NCI-H187 treated with DMSO at 0.1 percent for 48 hours (cell line): ENCODE measurements around the gene OR2T29.
"Not testable (repeated sequence)": the region's sequence is repeated elsewhere in the genome, so short reads cannot be mapped to it uniquely, and the experiment has no call there.

Source experiments
- DNase-seq: peaks from one replicate; lab custom pipeline; 2025; lab: John Stamatoyannopoulos, UW

OR2T29 gene

GRCh38 chr1:248562672-248563071, at the start of gene OR2T29:
Gene OR2T29, minus strand, starts transcription at chr1:248562772. Its CDS starts 3,281 bp downstream, at chr1:248559491.
- not testable (repeated sequence) for DNase-seq

GRCh38 chr1:248611883-248612414, 49.4 kb upstream of the OR2T29 start:
- DNase-seq: no peak

- DNase-seq: no peak
Measured at GRCh38 chr1:248610301-248610700, 47.7 kb upstream of the OR2T29 start.

GRCh38 chr1:248599396-248599795, 36.8 kb upstream of the OR2T29 start:
- no peak for DNase-seq

GRCh38 chr1:248597589-248597988, 35.0 kb upstream of the OR2T29 start, which contains the start of gene OR2T10:
Gene OR2T10, minus strand, starts transcription at chr1:248597700. Its CDS starts 3,932 bp downstream, at chr1:248593768.
- DNase-seq: no peak

- no peak for DNase-seq
Measured at GRCh38 chr1:248596615-248597014, 34.0 kb upstream of the OR2T29 start.

- DNase-seq: no peak
Measured at GRCh38 chr1:248593226-248593625, 30.7 kb upstream of the OR2T29 start.

GRCh38 chr1:248592655-248593054, 30.1 kb upstream of the OR2T29 start:
- DNase-seq: no peak

GRCh38 chr1:248590055-248590454, 27.5 kb upstream of the OR2T29 start:
- no peak for DNase-seq

GRCh38 chr1:248589334-248589733, 26.8 kb upstream of the OR2T29 start:
- no peak for DNase-seq

- no peak for DNase-seq
Measured at GRCh38 chr1:248585266-248585665, 22.7 kb upstream of the OR2T29 start.

GRCh38 chr1:248576260-248576980, 13.8 kb upstream of the OR2T29 start:
- no peak for DNase-seq

- DNase-seq: not testable (repeated sequence)
Measured at GRCh38 chr1:248574657-248575056, 12.1 kb upstream of the OR2T29 start, which contains the start of gene OR2T34. Gene OR2T34, minus strand, starts transcription at chr1:248574757. Its CDS starts 0 bp downstream, at chr1:248574757.

GRCh38 chr1:248573856-248574255, 11.3 kb upstream of the OR2T29 start:
- DNase-seq: not testable (repeated sequence)

GRCh38 chr1:248572049-248572448, 9.5 kb upstream of the OR2T29 start:
- not testable (repeated sequence) for DNase-seq

- not testable (repeated sequence) for DNase-seq
Measured at GRCh38 chr1:248570811-248571210, 8.2 kb upstream of the OR2T29 start.

- DNase-seq: not testable (repeated sequence)
Measured at GRCh38 chr1:248569049-248569448, 6.5 kb upstream of the OR2T29 start.

GRCh38 chr1:248565530-248566373, 3.2 kb upstream of the OR2T29 start:
- not testable (repeated sequence) for DNase-seq

GRCh38 chr1:248551027-248551426, 11.5 kb downstream of the OR2T29 start:
- not testable (repeated sequence) for DNase-seq

- DNase-seq: not testable (repeated sequence)
Measured at GRCh38 chr1:248547383-248547782, 15.2 kb downstream of the OR2T29 start.

- not testable (repeated sequence) for DNase-seq
Measured at GRCh38 chr1:248537449-248537848, 25.1 kb downstream of the OR2T29 start.

- no peak for DNase-seq
Measured at GRCh38 chr1:248521856-248522255, 40.7 kb downstream of the OR2T29 start.
